Panc1 (cell line): ENCODE results near the gene MAP7D3.

Source experiments
- CTCF ChIP-seq: fragments of 450-650 bp; IDR thresholded peaks from 2 replicates; pipeline ENCODE4 v1.5.1; 2017; ENCODE audit warnings: mild to moderate bottlenecking
- REST ChIP-seq, 2 experiments: IDR thresholded peaks; 2 replicates each; pipeline ENCODE4 v1.6.1; 2011 to 2012; ENCODE audit warnings: low read depth in 2 of 2, control low read depth in 1 of 2, low read length in 1 of 2, mild to moderate bottlenecking in 1 of 2, moderate library complexity in 1 of 2; ENCODE audit not compliant: insufficient read depth in 1 of 2
- SIN3A ChIP-seq: IDR thresholded peaks from 2 replicates; pipeline ENCODE4 v1.6.1; 2012; ENCODE audit warnings: low read depth, mild to moderate bottlenecking, low read length, moderate library complexity, borderline replicate concordance; ENCODE audit not compliant: insufficient read depth

- no peak for TF ChIP-seq CTCF
- no peak for TF ChIP-seq REST (IDR thresholded peaks at IDR 0.05; ENCODE audit: insufficient read depth in 1 of 2, low read depth in 2 of 2, low read length in 1 of 2)
- no peak for TF ChIP-seq SIN3A
These were observed 56.7 kb downstream of the MAP7D3 start for GRCh38 chrX:136194536-136194935.
